CD4-positive, alpha-beta T cell (primary cell): ENCODE data around the gene HSPG2. TPM values are rescaled to one million over a fixed set of nuclear protein-coding genes. Genes with fewer than 3 reads are reported as not detected.

ENCODE experiments used
- ATAC-seq: fragments of 200-7000 bp; cut with Tn5 transposase; one replicate; pipeline ENCODE4 v1.10.0; 2022; ENCODE audit warnings: mild to moderate bottlenecking; ENCODE audit not compliant: poor library complexity
- CTCF ChIA-PET: fragments of 350-600 bp; sonication (Branson Sonifier 250); formaldehyde crosslinking; loops from one replicate; lab custom pipeline; 2021; ENCODE audit warnings: antibody characterized with exemption, inconsistent platforms; lab: Charles Lee
- POLR2A ChIA-PET: fragments of 350-600 bp; sonication (Branson Sonifier 250); formaldehyde crosslinking; loops from one replicate; lab custom pipeline; 2021; ENCODE audit warnings: antibody characterized with exemption, inconsistent platforms; lab: Charles Lee
- DNase-seq, 14 experiments: peaks; one replicate each; pipeline ENCODE4 v3.0.0-alpha.2; 2013 to 2020; ENCODE audit warnings: mixed read lengths in 2 of 14
- H3K27ac ChIP-seq, 2 donors: one replicate each; pipeline versions ENCODE4 v1.5.1 to v1.7.0; 2013; ENCODE audit warnings: low read length in 2 of 2, low read depth in 1 of 2, mild to moderate bottlenecking in 1 of 2
- H3K27me3 ChIP-seq, 2 experiments: 1 replicate in 1 of 2; 2 replicates in 1 of 2; pipeline versions ENCODE4 v1.6.1 to v1.7.0; 2013; ENCODE audit warnings: low read length in 2 of 2, control low read depth in 1 of 2, mild to moderate bottlenecking in 1 of 2, moderate library complexity in 1 of 2; ENCODE audit not compliant: insufficient read depth in 2 of 2, control insufficient read depth in 1 of 2
- H3K36me3 ChIP-seq: one replicate; pipeline ENCODE4 v1.6.1; 2013; ENCODE audit warnings: low read length, control low read depth; ENCODE audit not compliant: insufficient read depth
- H3K4me1 ChIP-seq: one replicate; pipeline ENCODE4 v1.6.1; 2013; ENCODE audit warnings: low read length, control low read depth; ENCODE audit not compliant: insufficient read depth
- H3K4me3 ChIP-seq: one replicate; pipeline ENCODE4 v1.5.1; 2013; ENCODE audit warnings: mild to moderate bottlenecking, low read length, moderate library complexity
- H3K9me3 ChIP-seq, 2 experiments: 1 replicate in 1 of 2; 2 replicates in 1 of 2; pipeline versions ENCODE4 v1.6.1 to v1.7.0; 2013; ENCODE audit warnings: low read length in 2 of 2, mild to moderate bottlenecking in 2 of 2, control low read depth in 1 of 2, moderate library complexity in 1 of 2; ENCODE audit not compliant: control insufficient read depth in 1 of 2, insufficient read depth in 1 of 2
- H3K27ac Mint-ChIP-seq: one replicate; pipeline ENCODE4 v1.8.0; 2020; ENCODE audit warnings: mixed read lengths
- H3K27me3 Mint-ChIP-seq: one replicate; pipeline ENCODE4 v1.8.0; 2021; ENCODE audit warnings: mixed read lengths
- H3K36me3 Mint-ChIP-seq: one replicate; pipeline ENCODE4 v1.8.0; 2021; ENCODE audit warnings: low read depth, mixed read lengths
- H3K4me1 Mint-ChIP-seq: one replicate; pipeline ENCODE4 v1.8.0; 2021; ENCODE audit warnings: low read depth, mixed read lengths
- H3K4me3 Mint-ChIP-seq: one replicate; pipeline ENCODE4 v1.8.0; 2020; ENCODE audit warnings: mild to moderate bottlenecking, mixed read lengths
- H3K9me3 Mint-ChIP-seq: one replicate; pipeline ENCODE4 v1.8.0; 2020; ENCODE audit warnings: mixed read lengths
- intact Hi-C, 2 experiments: fragments of 100-400 bp; cut with DNase I in 1 of 2; cut with micrococcal nuclease in 1 of 2; formaldehyde crosslinking; loops; one replicate each; pipeline versions ENCODE4 v1.15.1 to v1.9.0; 2023 to 2025; cut with DNase I, micrococcal nuclease
- total RNA-seq, 174 experiments: library from RNA in 2 of 174; stranded (reverse) in 2 of 174; gene quantifications; one replicate each; pipeline ENCODE4 v1.2.3 and lab custom pipeline; 2021 to 2026
- TF ChIP-seq, protein P1 (sequence below): fragments of 200-600 bp; IDR thresholded peaks from one replicate; pipeline ENCODE4 v1.8.0; 2022; ENCODE audit warnings: antibody characterized with exemption, mild to moderate bottlenecking

Gene HSPG2
- total RNA-seq, 2 experiments from 2014 or later: 10.8 to 11.0 TPM

DNA sequence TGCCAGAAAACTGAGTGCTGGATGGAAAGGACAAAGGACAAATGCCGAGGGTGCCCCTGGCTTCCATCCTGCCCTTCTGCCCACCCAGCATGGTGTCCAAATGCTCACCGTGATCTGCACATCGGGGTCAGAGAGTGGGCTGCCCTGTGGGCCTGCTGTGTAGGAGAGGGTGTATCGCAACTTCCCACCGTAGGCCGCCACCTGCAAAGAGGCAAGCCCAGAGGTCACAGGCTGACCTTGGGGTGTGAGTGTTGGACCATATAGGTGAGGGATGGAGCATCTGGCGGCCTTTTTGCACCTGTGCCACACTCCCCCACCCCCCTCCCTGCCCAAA lies 71.5 kb downstream of the HSPG2 start:
- no peaks in the 10 kb centered on the region for H3K4me1 ChIP-seq

DNA sequence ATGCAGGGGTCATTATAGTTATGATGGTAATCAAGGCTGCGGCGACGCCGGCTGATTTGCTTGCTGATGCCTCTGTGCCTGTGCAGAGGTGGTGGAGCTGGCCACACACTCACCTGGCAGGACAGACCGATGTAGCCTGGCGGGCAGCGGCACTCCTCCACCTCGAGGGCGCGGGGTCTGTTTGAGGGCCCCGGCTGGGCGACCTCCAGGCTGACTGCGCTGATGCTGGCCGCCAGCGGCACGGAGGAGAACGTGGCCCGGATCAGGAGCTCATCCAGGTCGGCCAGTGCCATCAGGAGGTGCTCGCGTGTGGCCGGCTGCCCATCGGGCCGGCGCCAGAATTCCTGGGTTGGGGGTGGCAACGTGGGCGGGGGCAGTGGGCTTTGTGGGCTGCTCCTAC lies 72.4 kb downstream of the HSPG2 start:
- DNase-seq: no peak
- ATAC-seq: no peak
- ChIA-PET CTCF (no interaction called here), POLR2A (no interaction called here)
- H3K27ac ChIP-seq: no peak overlapping the region
- Mint-ChIP-seq H3K9me3 (no peaks in the 10 kb centered on the region), H3K27me3 (no peaks in the 10 kb centered on the region), H3K4me1 (no peaks in the 10 kb centered on the region), H3K4me3 (no peak overlapping the region), H3K27ac (no peak overlapping the region), H3K36me3 (peaks cover 13% of the 10 kb centered on the region)
- intact Hi-C loops: no loop called here
- H3K9me3 ChIP-seq: peaks cover 0 to 11% of the 10 kb centered on the region in 2 experiments
- H3K36me3 ChIP-seq: no peaks in the 10 kb centered on the region
- TF ChIP-seq, protein P1, sequence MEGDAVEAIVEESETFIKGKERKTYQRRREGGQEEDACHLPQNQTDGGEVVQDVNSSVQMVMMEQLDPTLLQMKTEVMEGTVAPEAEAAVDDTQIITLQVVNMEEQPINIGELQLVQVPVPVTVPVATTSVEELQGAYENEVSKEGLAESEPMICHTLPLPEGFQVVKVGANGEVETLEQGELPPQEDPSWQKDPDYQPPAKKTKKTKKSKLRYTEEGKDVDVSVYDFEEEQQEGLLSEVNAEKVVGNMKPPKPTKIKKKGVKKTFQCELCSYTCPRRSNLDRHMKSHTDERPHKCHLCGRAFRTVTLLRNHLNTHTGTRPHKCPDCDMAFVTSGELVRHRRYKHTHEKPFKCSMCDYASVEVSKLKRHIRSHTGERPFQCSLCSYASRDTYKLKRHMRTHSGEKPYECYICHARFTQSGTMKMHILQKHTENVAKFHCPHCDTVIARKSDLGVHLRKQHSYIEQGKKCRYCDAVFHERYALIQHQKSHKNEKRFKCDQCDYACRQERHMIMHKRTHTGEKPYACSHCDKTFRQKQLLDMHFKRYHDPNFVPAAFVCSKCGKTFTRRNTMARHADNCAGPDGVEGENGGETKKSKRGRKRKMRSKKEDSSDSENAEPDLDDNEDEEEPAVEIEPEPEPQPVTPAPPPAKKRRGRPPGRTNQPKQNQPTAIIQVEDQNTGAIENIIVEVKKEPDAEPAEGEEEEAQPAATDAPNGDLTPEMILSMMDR: no peak
- no peak overlapping the region for H3K4me3 ChIP-seq
- H3K4me1 ChIP-seq: no peaks in the 10 kb centered on the region
- H3K27me3 ChIP-seq: no peaks in the 10 kb centered on the region

More for the DNA sequence above, 71.5 kb downstream of the HSPG2 start:
- ChIA-PET CTCF (no interaction called here), POLR2A (no interaction called here)
- Mint-ChIP-seq H3K4me1 (no peaks in the 10 kb centered on the region), H3K4me3 (no peak overlapping the region), H3K27me3 (no peaks in the 10 kb centered on the region), H3K36me3 (peaks cover 13% of the 10 kb centered on the region), H3K9me3 (no peaks in the 10 kb centered on the region), H3K27ac (no peak overlapping the region)
- intact Hi-C loops: no loop called here
- no peak for DNase-seq
- Histone ChIP-seq H3K27me3 (no peaks in the 10 kb centered on the region), H3K9me3 (peaks cover 0 to 11% of the 10 kb centered on the region in 2 experiments), H3K36me3 (no peaks in the 10 kb centered on the region), H3K4me3 (no peak overlapping the region), H3K27ac (no peak overlapping the region)
- TF ChIP-seq, protein P1: no peak
- ATAC-seq: no peak

DNA sequence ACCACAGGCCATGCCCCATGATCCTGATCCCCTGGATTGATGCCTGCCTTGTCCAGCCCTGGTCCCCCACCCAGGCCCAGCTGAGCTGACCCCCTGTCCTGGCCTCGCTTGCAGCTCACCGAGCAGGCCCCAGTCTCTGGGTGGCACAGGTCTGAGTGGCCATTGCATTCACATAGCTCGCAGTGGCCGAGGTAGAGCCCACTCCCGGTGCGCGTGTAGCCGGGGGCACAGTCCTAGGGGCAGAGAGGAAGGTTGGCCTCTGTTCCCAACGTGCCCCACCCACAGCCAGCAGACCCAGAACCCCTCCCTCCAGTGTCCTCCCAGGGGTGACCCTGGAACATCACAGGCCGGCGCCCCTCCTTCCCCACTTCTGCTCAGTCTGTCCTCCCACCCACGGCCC lies 73.1 kb downstream of the HSPG2 start:
- DNase-seq: no peak
- Mint-ChIP-seq H3K36me3 (peaks cover 13% of the 10 kb centered on the region), H3K4me3 (no peak overlapping the region), H3K9me3 (no peaks in the 10 kb centered on the region), H3K27me3 (no peaks in the 10 kb centered on the region), H3K27ac (no peak overlapping the region), H3K4me1 (no peaks in the 10 kb centered on the region)
- TF ChIP-seq, protein P1: no peak
- ATAC-seq: no peak
- intact Hi-C loops: no loop called here
- POLR2A ChIA-PET: no interaction called here
- Histone ChIP-seq H3K27me3 (no peaks in the 10 kb centered on the region), H3K36me3 (no peaks in the 10 kb centered on the region), H3K4me3 (no peak overlapping the region), H3K27ac (no peak overlapping the region), H3K4me1 (no peaks in the 10 kb centered on the region), H3K9me3 (peaks cover 0 to 11% of the 10 kb centered on the region in 2 experiments)
- CTCF ChIA-PET: no interaction called here
